Neural progenitor cell (in vitro differentiated cells): ENCODE measurements around the gene KCNJ10.

ENCODE experiments used
- EZH2 ChIP-seq: fragments of 200-600 bp; sonication (generic); IDR thresholded peaks from 2 replicates; pipeline ENCODE4 v1.6.1; 2017; ENCODE audit warnings: antibody characterized with exemption, mild to moderate bottlenecking, moderate library complexity
- EZH2phosphoT487 ChIP-seq: fragments of 200-600 bp; sonication (generic); IDR thresholded peaks from 2 replicates; pipeline ENCODE4 v1.6.1; 2017; ENCODE audit warnings: antibody characterized with exemption
- TF ChIP-seq, protein P1 (sequence below): fragments of 200-600 bp; sonication (generic); IDR thresholded peaks from 2 replicates; pipeline ENCODE4 v1.5.1; 2017; ENCODE audit warnings: antibody characterized with exemption, mild to moderate bottlenecking

DNA sequence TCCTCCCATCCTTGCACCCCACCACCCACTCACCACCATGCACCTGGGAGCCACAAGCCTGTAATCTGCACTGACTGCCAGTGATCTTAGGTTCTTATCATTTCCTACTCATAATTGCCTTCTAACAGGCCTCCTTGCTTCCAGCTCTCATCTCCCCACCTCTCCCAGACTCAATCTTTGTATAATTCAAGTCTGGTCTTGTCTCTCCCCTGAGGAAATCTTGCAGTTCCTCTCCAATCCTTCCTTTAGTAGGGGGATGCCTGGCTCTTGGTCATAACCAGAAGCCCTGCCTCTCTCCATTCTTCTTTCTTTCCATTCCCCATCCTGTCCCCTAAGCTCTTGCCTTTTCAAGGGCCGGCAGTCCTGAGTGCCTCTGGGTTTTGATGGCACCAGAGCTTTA, 66.0 kb downstream of the KCNJ10 start:
- TF ChIP-seq EZH2 (no peak), EZH2phosphoT487 (no peak)
- TF ChIP-seq, protein P1, sequence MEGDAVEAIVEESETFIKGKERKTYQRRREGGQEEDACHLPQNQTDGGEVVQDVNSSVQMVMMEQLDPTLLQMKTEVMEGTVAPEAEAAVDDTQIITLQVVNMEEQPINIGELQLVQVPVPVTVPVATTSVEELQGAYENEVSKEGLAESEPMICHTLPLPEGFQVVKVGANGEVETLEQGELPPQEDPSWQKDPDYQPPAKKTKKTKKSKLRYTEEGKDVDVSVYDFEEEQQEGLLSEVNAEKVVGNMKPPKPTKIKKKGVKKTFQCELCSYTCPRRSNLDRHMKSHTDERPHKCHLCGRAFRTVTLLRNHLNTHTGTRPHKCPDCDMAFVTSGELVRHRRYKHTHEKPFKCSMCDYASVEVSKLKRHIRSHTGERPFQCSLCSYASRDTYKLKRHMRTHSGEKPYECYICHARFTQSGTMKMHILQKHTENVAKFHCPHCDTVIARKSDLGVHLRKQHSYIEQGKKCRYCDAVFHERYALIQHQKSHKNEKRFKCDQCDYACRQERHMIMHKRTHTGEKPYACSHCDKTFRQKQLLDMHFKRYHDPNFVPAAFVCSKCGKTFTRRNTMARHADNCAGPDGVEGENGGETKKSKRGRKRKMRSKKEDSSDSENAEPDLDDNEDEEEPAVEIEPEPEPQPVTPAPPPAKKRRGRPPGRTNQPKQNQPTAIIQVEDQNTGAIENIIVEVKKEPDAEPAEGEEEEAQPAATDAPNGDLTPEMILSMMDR, result no peak
